ENCODE results near the gene WWOX.

WWOX gene

GRCh38 chr16:78619811-78620210 is 520.4 kb downstream of the WWOX start:
- Mint-ChIP-seq H3K36me3 (ENCODE audit: low read depth) (no peaks in the 10 kb centered on the region), H3K4me1 (ENCODE audit: low read depth) (no peaks in the 10 kb centered on the region), H3K27ac (no peak overlapping the region), H3K4me3 (no peak overlapping the region), H3K9me3 (peaks cover 8% of the 10 kb centered on the region), H3K27me3 (ENCODE audit: low read depth) (no peaks in the 10 kb centered on the region)

- Mint-ChIP-seq H3K27ac (no peak overlapping the region), H3K36me3 (ENCODE audit: low read depth) (no peaks in the 10 kb centered on the region), H3K27me3 (ENCODE audit: low read depth) (no peaks in the 10 kb centered on the region), H3K4me1 (ENCODE audit: low read depth) (no peaks in the 10 kb centered on the region), H3K9me3 (peaks cover 8% of the 10 kb centered on the region), H3K4me3 (no peak overlapping the region)
Observed at GRCh38 chr16:78620291-78620690, 520.8 kb downstream of the WWOX start.

GRCh38 chr16:78623796-78624195 is 524.3 kb downstream of the WWOX start:
- no peaks in the 10 kb centered on the region for H3K36me3 Mint-ChIP-seq (ENCODE audit: low read depth)
- H3K9me3 Mint-ChIP-seq = peaks cover 13% of the 10 kb centered on the region
- no peaks in the 10 kb centered on the region for H3K4me1 Mint-ChIP-seq (ENCODE audit: low read depth)
- no peaks in the 10 kb centered on the region for H3K27me3 Mint-ChIP-seq (ENCODE audit: low read depth)
- no peak overlapping the region for H3K27ac Mint-ChIP-seq
- no peak overlapping the region for H3K4me3 Mint-ChIP-seq

GRCh38 chr16:78624366-78624765 is 524.9 kb downstream of the WWOX start:
- Mint-ChIP-seq H3K27me3 (ENCODE audit: low read depth) (no peaks in the 10 kb centered on the region), H3K36me3 (ENCODE audit: low read depth) (no peaks in the 10 kb centered on the region), H3K27ac (no peak overlapping the region), H3K4me1 (ENCODE audit: low read depth) (no peaks in the 10 kb centered on the region), H3K4me3 (no peak overlapping the region), H3K9me3 (peaks cover 13% of the 10 kb centered on the region)

GRCh38 chr16:78628461-78629045 is 529.1 kb downstream of the WWOX start:
- Mint-ChIP-seq H3K9me3 (peaks cover 23% of the 10 kb centered on the region), H3K4me1 (ENCODE audit: low read depth) (no peaks in the 10 kb centered on the region), H3K27me3 (ENCODE audit: low read depth) (no peaks in the 10 kb centered on the region), H3K27ac (no peak overlapping the region), H3K4me3 (no peak overlapping the region), H3K36me3 (ENCODE audit: low read depth) (no peaks in the 10 kb centered on the region)

GRCh38 chr16:78629173-78629572 is 529.7 kb downstream of the WWOX start:
- Mint-ChIP-seq H3K27me3 (ENCODE audit: low read depth) (no peaks in the 10 kb centered on the region), H3K4me1 (ENCODE audit: low read depth) (no peaks in the 10 kb centered on the region), H3K27ac (no peak overlapping the region), H3K4me3 (no peak overlapping the region), H3K9me3 (peaks cover 23% of the 10 kb centered on the region), H3K36me3 (ENCODE audit: low read depth) (no peaks in the 10 kb centered on the region)

GRCh38 chr16:78630102-78630501 is 530.6 kb downstream of the WWOX start:
- Mint-ChIP-seq H3K4me3 (no peak overlapping the region), H3K9me3 (peaks cover 23% of the 10 kb centered on the region), H3K4me1 (ENCODE audit: low read depth) (no peaks in the 10 kb centered on the region), H3K27me3 (ENCODE audit: low read depth) (no peaks in the 10 kb centered on the region), H3K36me3 (ENCODE audit: low read depth) (no peaks in the 10 kb centered on the region), H3K27ac (no peak overlapping the region)

- Mint-ChIP-seq H3K4me1 (ENCODE audit: low read depth) (no peaks in the 10 kb centered on the region), H3K27me3 (ENCODE audit: low read depth) (no peaks in the 10 kb centered on the region), H3K27ac (no peak overlapping the region), H3K9me3 (peaks cover 18% of the 10 kb centered on the region), H3K4me3 (no peak overlapping the region), H3K36me3 (ENCODE audit: low read depth) (no peaks in the 10 kb centered on the region)
Observed at GRCh38 chr16:78633551-78633950, 534.1 kb downstream of the WWOX start.

- no peaks in the 10 kb centered on the region for H3K4me1 Mint-ChIP-seq (ENCODE audit: low read depth)
- peaks cover 3% of the 10 kb centered on the region for H3K27me3 Mint-ChIP-seq (ENCODE audit: low read depth)
- no peak overlapping the region for H3K4me3 Mint-ChIP-seq
- H3K9me3 Mint-ChIP-seq = peaks cover 8% of the 10 kb centered on the region
- H3K36me3 Mint-ChIP-seq (ENCODE audit: low read depth) = no peaks in the 10 kb centered on the region
- no peak overlapping the region for H3K27ac Mint-ChIP-seq
Observed at GRCh38 chr16:78635807-78636206, 536.4 kb downstream of the WWOX start.

- peaks cover 23% of the 10 kb centered on the region for H3K27me3 Mint-ChIP-seq (ENCODE audit: low read depth)
- no peak overlapping the region for H3K27ac Mint-ChIP-seq
- no peaks in the 10 kb centered on the region for H3K9me3 Mint-ChIP-seq
- no peaks in the 10 kb centered on the region for H3K36me3 Mint-ChIP-seq (ENCODE audit: low read depth)
- no peaks in the 10 kb centered on the region for H3K4me1 Mint-ChIP-seq (ENCODE audit: low read depth)
- no peak overlapping the region for H3K4me3 Mint-ChIP-seq
Observed at GRCh38 chr16:78638371-78638770, 538.9 kb downstream of the WWOX start.

GRCh38 chr16:78639775-78640174 is 540.3 kb downstream of the WWOX start:
- no peak overlapping the region for H3K4me3 Mint-ChIP-seq
- H3K9me3 Mint-ChIP-seq = no peaks in the 10 kb centered on the region
- H3K27ac Mint-ChIP-seq = no peak overlapping the region
- H3K36me3 Mint-ChIP-seq (ENCODE audit: low read depth) = no peaks in the 10 kb centered on the region
- H3K27me3 Mint-ChIP-seq (ENCODE audit: low read depth) = peaks cover 23% of the 10 kb centered on the region
- no peaks in the 10 kb centered on the region for H3K4me1 Mint-ChIP-seq (ENCODE audit: low read depth)

- Mint-ChIP-seq H3K27ac (no peak overlapping the region), H3K4me1 (ENCODE audit: low read depth) (no peaks in the 10 kb centered on the region), H3K4me3 (no peak overlapping the region), H3K9me3 (no peaks in the 10 kb centered on the region), H3K36me3 (ENCODE audit: low read depth) (no peaks in the 10 kb centered on the region), H3K27me3 (ENCODE audit: low read depth) (peaks cover 23% of the 10 kb centered on the region)
Observed at GRCh38 chr16:78640886-78641285, 541.4 kb downstream of the WWOX start.

- H3K9me3 Mint-ChIP-seq = no peaks in the 10 kb centered on the region
- no peak overlapping the region for H3K4me3 Mint-ChIP-seq
- H3K27ac Mint-ChIP-seq = no peak overlapping the region
- no peaks in the 10 kb centered on the region for H3K4me1 Mint-ChIP-seq (ENCODE audit: low read depth)
- peaks cover 23% of the 10 kb centered on the region for H3K27me3 Mint-ChIP-seq (ENCODE audit: low read depth)
- H3K36me3 Mint-ChIP-seq (ENCODE audit: low read depth) = no peaks in the 10 kb centered on the region
Observed at GRCh38 chr16:78641433-78641832, 542.0 kb downstream of the WWOX start.

GRCh38 chr16:78642621-78643285 is 543.3 kb downstream of the WWOX start:
- no peaks in the 10 kb centered on the region for H3K9me3 Mint-ChIP-seq
- H3K36me3 Mint-ChIP-seq (ENCODE audit: low read depth) = no peaks in the 10 kb centered on the region
- H3K27ac Mint-ChIP-seq = no peak overlapping the region
- H3K4me1 Mint-ChIP-seq (ENCODE audit: low read depth) = no peaks in the 10 kb centered on the region
- H3K27me3 Mint-ChIP-seq (ENCODE audit: low read depth) = peaks cover 23% of the 10 kb centered on the region
- no peak overlapping the region for H3K4me3 Mint-ChIP-seq

GRCh38 chr16:78645657-78646056 is 546.2 kb downstream of the WWOX start:
- no peak overlapping the region for H3K4me3 Mint-ChIP-seq
- H3K4me1 Mint-ChIP-seq (ENCODE audit: low read depth) = no peaks in the 10 kb centered on the region
- no peak overlapping the region for H3K27ac Mint-ChIP-seq
- H3K27me3 Mint-ChIP-seq (ENCODE audit: low read depth) = peaks cover 20% of the 10 kb centered on the region
- no peaks in the 10 kb centered on the region for H3K9me3 Mint-ChIP-seq
- H3K36me3 Mint-ChIP-seq (ENCODE audit: low read depth) = no peaks in the 10 kb centered on the region
